ENCODE data around the gene PEDS1. TPM values are rescaled to one million over a fixed set of nuclear protein-coding genes. Genes with fewer than 3 reads are reported as not detected.

Gene PEDS1
- total and polyA plus RNA-seq, 4 donors: 6.5 to 22.6 (median 15.5) TPM

DNA sequence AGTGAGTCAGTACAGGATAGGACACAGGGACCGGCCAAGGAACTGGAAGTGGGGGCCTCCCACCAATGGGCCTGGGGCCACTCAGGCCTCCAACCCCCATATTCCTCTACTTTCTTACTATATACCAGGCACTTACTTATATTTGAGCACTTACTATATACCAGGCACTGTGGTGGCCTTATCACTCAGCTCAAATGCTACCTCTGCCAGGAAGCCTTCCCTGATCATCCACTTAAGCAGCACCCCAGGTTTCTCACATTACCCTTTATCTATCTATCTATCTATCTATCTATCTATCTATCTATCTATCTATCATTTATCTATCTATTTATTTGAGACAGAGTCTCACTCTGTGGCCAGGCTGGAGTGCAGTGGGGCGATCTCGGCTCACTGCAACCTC is 28.2 kb downstream of the PEDS1 start:
- WGBS, 2 donors: 95 to 96% methylated on average over 3 of the region's 3 CpGs
- Histone ChIP-seq H3K36me3 (ENCODE audit: control insufficient read depth in 1 of 2, insufficient read depth in 2 of 2, low read length in 1 of 2) (no peaks in the 10 kb centered on the region), H3K27ac (ENCODE audit: low read depth in 1 of 2, low read length in 2 of 2) (no peak overlapping the region), H3K9me3 (ENCODE audit: control insufficient read depth, low read length) (no peaks in the 10 kb centered on the region), H3K4me3 (ENCODE audit: low read length in 2 of 2) (no peak overlapping the region), H3K4me1 (ENCODE audit: control insufficient read depth in 1 of 2, insufficient read depth in 2 of 2, low read length in 2 of 2) (no peaks in the 10 kb centered on the region), H3K27me3 (ENCODE audit: control insufficient read depth in 1 of 2, insufficient read depth in 2 of 2, low read length in 1 of 2) (no peaks in the 10 kb centered on the region)
- ATAC-seq (ENCODE audit: low FRiP score) (no peak), DNase-seq (no peak)
- intact Hi-C loops (cut with DNase I): no loop called here

DNA sequence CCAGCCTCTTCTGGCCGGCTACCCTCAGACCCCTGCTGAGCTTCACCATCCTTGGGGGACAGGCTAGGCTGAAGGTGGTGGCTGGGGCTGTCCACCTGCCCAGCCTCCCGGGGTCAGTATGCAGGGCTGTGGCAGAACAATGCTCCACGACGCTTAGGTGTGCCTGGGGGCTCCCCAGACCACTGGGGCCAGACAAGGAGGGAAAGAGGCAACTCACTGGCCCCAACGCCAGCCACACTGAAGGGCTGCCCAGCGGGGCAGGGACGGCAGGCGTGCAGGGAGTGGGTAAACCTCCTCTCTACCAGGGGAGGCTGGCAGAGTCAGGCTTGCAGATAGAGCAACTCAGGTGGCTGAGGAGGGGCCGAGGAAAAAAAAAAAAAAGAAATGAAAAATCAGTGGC is 29.0 kb downstream of the PEDS1 start:
- H3K27ac ChIP-seq (ENCODE audit: low read depth in 1 of 2, low read length in 2 of 2): no peak overlapping the region
- H3K9me3 ChIP-seq (ENCODE audit: control insufficient read depth, low read length): no peaks in the 10 kb centered on the region
- no peaks in the 10 kb centered on the region for H3K4me1 ChIP-seq (ENCODE audit: control insufficient read depth in 1 of 2, insufficient read depth in 2 of 2, low read length in 2 of 2)
- 91 to 94% methylated on average over 9 of the region's 9 CpGs for whole genome bisulfite sequencing, 2 donors
- no peaks in the 10 kb centered on the region for H3K27me3 ChIP-seq (ENCODE audit: control insufficient read depth in 1 of 2, insufficient read depth in 2 of 2, low read length in 1 of 2)
- ATAC-seq (ENCODE audit: low FRiP score) (no peak), DNase-seq (peak in 1 of 2 donors; percentile 43)
- H3K36me3 ChIP-seq (ENCODE audit: control insufficient read depth in 1 of 2, insufficient read depth in 2 of 2, low read length in 1 of 2): no peaks in the 10 kb centered on the region
- H3K4me3 ChIP-seq (ENCODE audit: low read length in 2 of 2): no peak overlapping the region
- intact Hi-C loops (cut with DNase I): no loop called here

DNA sequence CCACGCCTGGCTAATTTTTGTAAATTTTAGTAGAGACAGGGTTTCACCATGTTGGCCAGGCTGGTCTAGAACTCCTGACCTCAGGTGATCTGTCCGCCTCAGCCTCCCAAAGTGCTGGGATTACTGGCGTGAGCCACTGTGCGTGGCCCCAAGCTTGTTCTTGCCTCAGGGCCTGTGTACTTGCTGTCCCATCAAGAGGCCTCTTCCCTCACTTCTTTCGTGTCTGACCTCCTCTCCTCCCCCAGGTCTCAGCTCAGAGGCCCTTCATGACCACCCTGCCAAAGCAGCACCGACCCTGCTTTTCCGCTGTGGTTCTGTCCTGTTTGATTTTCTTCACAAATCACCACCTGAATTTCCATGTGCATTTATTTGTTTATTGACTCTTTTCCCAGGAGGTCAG is 30.1 kb downstream of the PEDS1 start:
- Histone ChIP-seq H3K9me3 (ENCODE audit: control insufficient read depth, low read length) (no peaks in the 10 kb centered on the region), H3K27me3 (ENCODE audit: control insufficient read depth in 1 of 2, insufficient read depth in 2 of 2, low read length in 1 of 2) (no peaks in the 10 kb centered on the region), H3K4me1 (ENCODE audit: control insufficient read depth in 1 of 2, insufficient read depth in 2 of 2, low read length in 2 of 2) (no peaks in the 10 kb centered on the region), H3K4me3 (ENCODE audit: low read length in 2 of 2) (no peak overlapping the region), H3K36me3 (ENCODE audit: control insufficient read depth in 1 of 2, insufficient read depth in 2 of 2, low read length in 1 of 2) (no peaks in the 10 kb centered on the region), H3K27ac (ENCODE audit: low read depth in 1 of 2, low read length in 2 of 2) (no peak overlapping the region)
- ATAC-seq (ENCODE audit: low FRiP score): no peak
- peak in 1 of 2 donors; percentile 48 for DNase-seq
- WGBS, 2 donors: 88 to 95% methylated on average over 7 of the region's 7 CpGs
- intact Hi-C loops (cut with DNase I): no loop called here

DNA sequence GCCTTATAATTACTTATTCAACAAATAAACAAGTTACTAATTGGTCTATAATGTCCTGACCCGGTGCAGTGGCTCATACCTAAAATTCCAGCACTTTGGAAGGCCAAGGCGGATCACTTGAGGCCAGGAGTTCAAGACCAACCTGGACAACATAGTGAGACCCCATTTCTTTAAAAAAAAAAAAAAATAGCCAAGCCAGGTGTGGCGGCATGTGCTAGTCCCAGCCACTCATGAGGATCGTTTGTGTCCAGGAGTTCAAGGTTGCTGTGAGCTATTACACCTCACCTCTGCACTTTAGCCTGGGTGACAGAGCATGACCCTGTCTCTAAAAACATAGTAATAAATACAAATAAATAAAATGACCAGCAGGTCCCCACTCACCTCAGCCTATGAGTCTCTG is 30.8 kb downstream of the PEDS1 start:
- intact Hi-C loops (cut with DNase I): no loop called here
- Histone ChIP-seq H3K4me1 (ENCODE audit: control insufficient read depth in 1 of 2, insufficient read depth in 2 of 2, low read length in 2 of 2) (no peaks in the 10 kb centered on the region), H3K27ac (ENCODE audit: low read depth in 1 of 2, low read length in 2 of 2) (no peak overlapping the region), H3K27me3 (ENCODE audit: control insufficient read depth in 1 of 2, insufficient read depth in 2 of 2, low read length in 1 of 2) (no peaks in the 10 kb centered on the region), H3K4me3 (ENCODE audit: low read length in 2 of 2) (no peak overlapping the region), H3K36me3 (ENCODE audit: control insufficient read depth in 1 of 2, insufficient read depth in 2 of 2, low read length in 1 of 2) (no peaks in the 10 kb centered on the region), H3K9me3 (ENCODE audit: control insufficient read depth, low read length) (no peaks in the 10 kb centered on the region)
- WGBS, 2 donors: 97% methylated on average over 4 of the region's 4 CpGs
- no peak for DNase-seq
- no peak for ATAC-seq (ENCODE audit: low FRiP score)

DNA sequence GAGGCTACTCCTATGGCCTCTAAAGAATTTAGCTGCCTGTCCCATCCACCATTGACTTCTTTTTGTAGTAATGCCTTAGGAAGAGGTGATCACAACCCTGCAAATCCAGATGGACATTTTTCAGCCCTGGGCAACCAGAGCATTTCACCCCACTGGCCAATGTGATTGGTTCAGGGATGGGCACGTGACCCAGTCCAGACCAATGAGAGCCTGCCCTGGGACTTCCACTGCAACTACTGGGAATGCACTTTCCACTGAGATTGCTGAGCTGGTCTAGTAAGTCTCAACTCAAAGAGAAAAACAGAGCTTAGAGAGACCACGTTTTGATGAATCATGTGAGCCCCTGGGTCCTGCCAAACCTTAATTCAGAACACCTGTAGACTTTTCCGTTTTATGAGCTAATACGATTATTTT is 31.7 kb downstream of the PEDS1 start:
- no peaks in the 10 kb centered on the region for H3K27me3 ChIP-seq (ENCODE audit: control insufficient read depth in 1 of 2, insufficient read depth in 2 of 2, low read length in 1 of 2)
- H3K36me3 ChIP-seq (ENCODE audit: control insufficient read depth in 1 of 2, insufficient read depth in 2 of 2, low read length in 1 of 2): no peaks in the 10 kb centered on the region
- intact Hi-C loops (cut with DNase I): loop anchor here (1.0 to 2.0 kb wide), 2 partner anchors 47 kb away; no protein-coding TSS in a partner anchor
- H3K4me1 ChIP-seq (ENCODE audit: control insufficient read depth in 1 of 2, insufficient read depth in 2 of 2, low read length in 2 of 2): no peaks in the 10 kb centered on the region
- H3K4me3 ChIP-seq (ENCODE audit: low read length in 2 of 2): no peak overlapping the region
- DNase-seq (peak in 1 of 2 donors; percentile 36), ATAC-seq (ENCODE audit: low FRiP score) (no peak)
- WGBS, 2 donors: 65 to 77% methylated on average over 4 of the region's 4 CpGs
- no peaks in the 10 kb centered on the region for H3K9me3 ChIP-seq (ENCODE audit: control insufficient read depth, low read length)
- no peak overlapping the region for H3K27ac ChIP-seq (ENCODE audit: low read depth in 1 of 2, low read length in 2 of 2)

DNA sequence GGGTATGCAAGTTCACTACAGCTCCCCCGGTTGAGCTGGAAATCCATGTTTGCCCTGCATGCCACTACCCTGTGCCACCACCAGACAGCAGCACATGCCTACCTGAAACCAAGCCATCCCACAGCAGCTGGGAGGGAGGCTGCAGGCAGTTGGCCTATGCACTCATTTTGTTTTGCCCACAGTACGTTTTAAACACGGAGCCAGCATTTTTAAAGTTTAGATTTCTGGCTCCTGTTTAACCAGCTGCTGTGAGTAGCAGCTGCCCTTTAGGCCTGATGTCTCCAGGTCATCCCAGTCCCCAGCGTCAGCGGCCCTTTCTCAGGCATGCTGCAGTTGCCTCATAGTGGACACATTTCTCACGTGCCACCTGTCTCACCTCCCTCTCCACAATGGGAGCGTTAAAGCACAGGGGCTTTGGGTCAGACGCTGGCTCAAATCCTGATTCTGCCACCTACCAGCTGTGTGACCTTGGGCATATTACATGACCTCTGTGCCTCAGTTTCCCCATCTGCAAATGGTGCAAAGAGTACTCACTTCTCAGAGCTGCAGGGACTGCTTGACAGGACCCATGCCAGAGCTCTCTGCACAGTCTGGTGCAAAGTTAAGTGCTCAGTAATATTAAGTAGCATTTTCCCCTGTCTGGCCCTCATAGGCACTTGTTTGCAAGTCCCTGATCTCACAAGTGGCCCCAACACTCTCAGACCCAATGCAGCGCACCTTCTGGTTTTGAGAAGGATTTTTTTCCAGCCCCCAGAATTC is 32.4 kb downstream of the PEDS1 start:
- intact Hi-C loops (cut with DNase I): loop anchor here (1.0 to 2.0 kb wide), 2 partner anchors 48 kb away; no protein-coding TSS in a partner anchor
- H3K27ac ChIP-seq (ENCODE audit: low read depth in 1 of 2, low read length in 2 of 2): no peak overlapping the region
- peak in 1 of 2 donors; percentile 72 for DNase-seq
- no peak overlapping the region for H3K4me3 ChIP-seq (ENCODE audit: low read length in 2 of 2)
- H3K27me3 ChIP-seq (ENCODE audit: control insufficient read depth in 1 of 2, insufficient read depth in 2 of 2, low read length in 1 of 2): no peaks in the 10 kb centered on the region
- no peaks in the 10 kb centered on the region for H3K36me3 ChIP-seq (ENCODE audit: control insufficient read depth in 1 of 2, insufficient read depth in 2 of 2, low read length in 1 of 2)
- H3K4me1 ChIP-seq (ENCODE audit: control insufficient read depth in 1 of 2, insufficient read depth in 2 of 2, low read length in 2 of 2): no peaks in the 10 kb centered on the region
- 34 to 35% methylated on average over 9 of the region's 9 CpGs for WGBS, 2 donors
- no peaks in the 10 kb centered on the region for H3K9me3 ChIP-seq (ENCODE audit: control insufficient read depth, low read length)
- peak; percentile 71 for ATAC-seq (ENCODE audit: low FRiP score)

DNA sequence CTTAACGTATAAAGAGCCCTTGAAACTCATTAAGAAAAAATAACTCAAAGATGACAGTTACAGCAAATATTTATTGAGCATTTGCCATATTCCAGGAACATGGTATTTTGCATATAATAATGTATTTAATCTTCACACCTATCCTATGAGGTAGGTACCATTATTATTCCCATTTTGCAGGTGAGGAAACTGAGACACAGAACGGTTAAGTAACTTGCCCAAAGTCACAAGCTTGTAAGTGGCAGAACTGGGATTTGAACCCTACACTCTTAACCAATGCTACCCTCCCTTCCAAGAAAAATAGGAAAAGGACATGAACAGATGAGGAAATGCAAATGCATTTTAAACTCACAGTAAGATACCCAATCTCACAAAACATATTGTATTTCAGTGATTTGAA is 35.3 kb downstream of the PEDS1 start:
- 71 to 74% methylated on average over 2 of the region's 2 CpGs for WGBS, 2 donors
- intact Hi-C loops (cut with DNase I): no loop called here
- H3K4me1 ChIP-seq (ENCODE audit: control insufficient read depth in 1 of 2, insufficient read depth in 2 of 2, low read length in 2 of 2): peaks cover 0 to 4% of the 10 kb centered on the region in 2 donors
- ATAC-seq (ENCODE audit: low FRiP score) (no peak), DNase-seq (no peak)
- no peak overlapping the region for H3K4me3 ChIP-seq (ENCODE audit: low read length in 2 of 2)
- no peak overlapping the region for H3K27ac ChIP-seq (ENCODE audit: low read depth in 1 of 2, low read length in 2 of 2)
- H3K27me3 ChIP-seq (ENCODE audit: control insufficient read depth in 1 of 2, insufficient read depth in 2 of 2, low read length in 1 of 2): no peaks in the 10 kb centered on the region
- H3K9me3 ChIP-seq (ENCODE audit: control insufficient read depth, low read length): no peaks in the 10 kb centered on the region
- H3K36me3 ChIP-seq (ENCODE audit: control insufficient read depth in 1 of 2, insufficient read depth in 2 of 2, low read length in 1 of 2): no peaks in the 10 kb centered on the region

DNA sequence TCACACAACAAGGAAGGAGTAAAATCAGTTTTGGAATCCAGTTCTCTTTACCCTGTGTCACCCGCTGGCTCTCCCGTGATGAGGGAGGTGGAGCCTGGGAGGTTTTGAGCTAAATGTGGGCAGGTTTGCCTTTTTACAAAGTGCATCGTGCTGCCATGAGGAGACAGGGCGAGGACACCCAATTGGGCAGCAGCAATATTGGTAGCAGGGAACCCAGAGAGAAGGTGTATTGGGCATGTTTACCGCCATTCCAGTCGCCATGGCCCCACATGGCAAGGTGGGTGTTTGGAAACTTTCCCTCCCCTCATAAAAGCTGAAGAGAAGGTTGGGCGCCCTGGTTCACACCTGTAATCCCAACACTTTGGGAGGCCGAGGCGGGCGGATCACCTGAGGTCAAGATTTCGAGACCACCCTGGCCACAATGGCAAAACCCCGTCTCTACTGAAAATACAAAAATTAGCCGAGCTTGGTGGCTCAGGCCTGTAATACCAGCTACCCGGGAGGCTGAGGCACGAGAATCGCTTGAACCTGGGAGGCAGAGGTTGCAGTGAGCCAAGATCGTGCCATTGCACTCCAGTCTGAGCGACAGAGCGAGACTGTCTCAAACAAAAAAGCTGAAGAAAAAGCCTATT is 37.0 kb downstream of the PEDS1 start:
- H3K27me3 ChIP-seq (ENCODE audit: control insufficient read depth in 1 of 2, insufficient read depth in 2 of 2, low read length in 1 of 2): no peaks in the 10 kb centered on the region
- no peak for ATAC-seq (ENCODE audit: low FRiP score)
- no peak for DNase-seq
- intact Hi-C loops (cut with DNase I): no loop called here
- no peak overlapping the region for H3K4me3 ChIP-seq (ENCODE audit: low read length in 2 of 2)
- H3K36me3 ChIP-seq (ENCODE audit: control insufficient read depth in 1 of 2, insufficient read depth in 2 of 2, low read length in 1 of 2): no peaks in the 10 kb centered on the region
- peaks cover 0 to 4% of the 10 kb centered on the region in 2 donors for H3K4me1 ChIP-seq (ENCODE audit: control insufficient read depth in 1 of 2, insufficient read depth in 2 of 2, low read length in 2 of 2)
- H3K9me3 ChIP-seq (ENCODE audit: control insufficient read depth, low read length): no peaks in the 10 kb centered on the region
- 88 to 89% methylated on average over 19 of the region's 19 CpGs for whole genome bisulfite sequencing, 2 donors
- peak overlapping the region in 1 of 2 donors; percentile 28 for H3K27ac ChIP-seq (ENCODE audit: low read depth in 1 of 2, low read length in 2 of 2)

Data from aorta (tissue), 5 donors.